Measurements from ENCODE around the gene TXNDC12.
"Not testable (repeated sequence)": the region's sequence is repeated elsewhere in the genome, so short reads cannot be mapped to it uniquely, and the experiment has no call there.

DNA sequence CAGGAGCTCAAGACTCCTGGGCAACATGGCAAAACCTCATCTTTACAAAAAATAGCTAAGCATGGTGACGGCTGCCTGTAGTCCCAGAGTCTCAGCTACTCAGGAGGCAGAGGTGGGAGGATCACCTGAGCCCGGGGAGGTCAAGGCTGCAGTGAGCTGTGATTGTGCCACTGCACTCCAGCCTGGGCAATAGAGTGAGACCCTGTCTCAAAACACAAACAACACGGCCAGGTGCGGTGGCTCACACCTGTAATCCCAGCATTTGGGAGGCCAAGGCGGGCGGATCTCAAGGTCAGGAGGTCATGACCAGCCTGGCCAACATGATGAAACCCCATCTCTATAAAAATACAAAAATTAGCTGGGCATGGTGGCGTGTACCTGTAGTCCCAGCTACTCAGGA, 39.3 kb upstream of the TXNDC12 start:
- not testable (repeated sequence) for TF ChIP-seq CTCF, POLR2A (IDR thresholded peaks at IDR 0.05)
